HG02610 (cell line): Measurements from ENCODE around the gene AFG1L.
A peak's percentile ranks its signal among the peaks of the same experiment; 100 is the strongest.
"Not testable (repeated sequence)": the region's sequence is repeated elsewhere in the genome, so short reads cannot be mapped to it uniquely, and the experiment has no call there.

ENCODE experiments used
- ATAC-seq: cut with Tn5 transposase; IDR thresholded peaks from one replicate; pipeline ENCODE4 v1.9.1; 2021; ENCODE audit warnings: mild to moderate bottlenecking, moderate library complexity; ENCODE audit not compliant: unreplicated experiment

The AFG1L gene

DNA sequence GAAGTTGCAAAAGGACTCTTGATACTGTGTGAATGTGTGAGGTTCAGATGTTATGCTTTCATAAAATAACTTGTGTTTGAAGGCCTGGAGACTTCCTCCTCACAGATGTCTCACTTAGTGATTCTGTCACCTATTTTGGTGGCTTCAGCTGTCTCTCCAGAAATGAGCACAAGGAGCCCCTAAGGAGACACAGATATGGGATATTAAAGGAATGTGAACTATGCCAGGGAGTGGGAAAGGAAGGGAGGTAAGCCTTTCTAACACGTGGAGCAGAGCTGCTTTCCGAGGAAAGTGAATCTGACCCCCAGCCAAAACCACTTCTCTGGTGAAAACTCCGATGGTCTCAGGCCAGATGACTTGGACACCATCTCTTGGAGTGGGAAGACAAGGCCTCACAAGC, 255.4 kb downstream of the AFG1L start:
- ATAC-seq: no peak

DNA sequence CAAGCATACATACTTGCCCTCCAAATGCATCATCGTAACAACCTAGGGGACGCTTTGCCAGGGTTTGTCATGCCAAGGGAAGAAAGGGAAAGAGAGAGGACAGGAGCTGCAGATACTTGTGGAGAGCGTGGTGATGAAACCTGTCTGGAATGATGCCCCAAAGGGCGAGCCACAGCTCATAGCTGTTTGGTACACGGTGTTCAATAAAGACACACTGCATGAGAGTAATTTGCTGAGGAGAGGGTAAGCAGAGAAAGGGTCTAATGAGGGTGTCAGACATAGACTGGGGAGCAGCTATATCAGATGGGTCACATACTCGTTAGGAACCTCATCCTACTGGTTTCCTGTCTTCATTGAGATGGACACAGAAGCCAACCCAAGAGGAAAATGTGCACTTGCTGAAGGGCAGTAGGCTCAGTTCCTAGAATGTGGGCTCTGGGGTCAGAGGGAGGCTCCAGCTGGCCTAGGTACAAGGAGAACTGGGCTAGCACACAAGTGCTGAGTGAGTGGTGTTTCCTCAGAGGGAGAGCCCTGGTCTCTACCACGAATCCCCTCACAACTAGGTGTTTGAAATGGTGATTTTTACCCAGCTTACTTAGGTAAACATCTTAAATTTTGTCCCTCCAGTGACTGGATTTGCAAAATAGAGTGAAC, 260.7 kb downstream of the AFG1L start:
- no peak for ATAC-seq

DNA sequence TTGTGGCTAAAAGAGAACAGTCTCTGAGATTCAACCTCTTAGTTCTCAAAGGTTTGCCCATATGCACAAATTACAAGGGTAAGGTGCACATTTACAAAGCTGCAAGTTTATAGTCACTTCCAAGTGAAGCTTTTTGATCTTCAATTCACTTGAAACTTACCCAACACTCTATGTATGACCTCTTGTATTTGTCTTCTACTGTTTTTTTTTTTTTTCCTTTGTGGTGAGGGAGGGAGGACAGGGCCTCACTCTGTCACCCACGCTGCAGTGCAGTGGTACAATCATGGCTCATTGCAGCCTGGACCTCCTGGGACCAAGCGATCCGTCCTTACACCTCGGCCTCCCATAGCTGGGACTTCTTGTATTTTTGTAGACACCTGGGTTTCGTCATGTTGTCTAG, 261.4 kb downstream of the AFG1L start:
- no peak for ATAC-seq

DNA sequence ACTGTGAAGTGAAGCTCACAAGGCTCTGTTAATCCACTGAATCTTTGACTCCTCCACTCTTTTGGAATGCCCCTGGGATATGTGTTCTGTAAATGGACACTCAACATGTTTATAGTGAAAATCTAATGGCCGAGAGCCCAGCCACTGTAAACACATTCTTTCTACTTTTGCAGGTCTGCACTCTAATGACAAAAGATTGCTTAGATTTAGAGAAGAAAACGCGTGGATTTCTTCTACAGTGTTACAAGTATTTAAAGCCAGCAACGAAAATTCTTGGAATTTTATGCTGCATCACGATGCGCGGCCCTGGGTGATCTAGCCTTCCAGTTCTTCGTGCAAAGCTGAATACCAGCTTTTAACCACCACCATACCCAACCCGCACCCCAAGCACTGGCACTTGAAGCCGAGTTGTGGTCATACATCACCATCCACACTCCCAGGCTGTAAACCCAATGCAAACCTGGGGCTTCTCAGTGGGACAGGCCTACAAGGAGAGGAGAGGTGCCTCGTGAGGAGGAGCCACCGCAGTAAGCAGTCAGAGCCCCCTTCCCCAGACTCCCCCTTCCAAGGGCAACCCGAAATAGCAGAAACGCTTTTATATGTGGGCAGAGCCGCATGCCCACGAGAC, 262.1 kb downstream of the AFG1L start:
- no peak for ATAC-seq

DNA sequence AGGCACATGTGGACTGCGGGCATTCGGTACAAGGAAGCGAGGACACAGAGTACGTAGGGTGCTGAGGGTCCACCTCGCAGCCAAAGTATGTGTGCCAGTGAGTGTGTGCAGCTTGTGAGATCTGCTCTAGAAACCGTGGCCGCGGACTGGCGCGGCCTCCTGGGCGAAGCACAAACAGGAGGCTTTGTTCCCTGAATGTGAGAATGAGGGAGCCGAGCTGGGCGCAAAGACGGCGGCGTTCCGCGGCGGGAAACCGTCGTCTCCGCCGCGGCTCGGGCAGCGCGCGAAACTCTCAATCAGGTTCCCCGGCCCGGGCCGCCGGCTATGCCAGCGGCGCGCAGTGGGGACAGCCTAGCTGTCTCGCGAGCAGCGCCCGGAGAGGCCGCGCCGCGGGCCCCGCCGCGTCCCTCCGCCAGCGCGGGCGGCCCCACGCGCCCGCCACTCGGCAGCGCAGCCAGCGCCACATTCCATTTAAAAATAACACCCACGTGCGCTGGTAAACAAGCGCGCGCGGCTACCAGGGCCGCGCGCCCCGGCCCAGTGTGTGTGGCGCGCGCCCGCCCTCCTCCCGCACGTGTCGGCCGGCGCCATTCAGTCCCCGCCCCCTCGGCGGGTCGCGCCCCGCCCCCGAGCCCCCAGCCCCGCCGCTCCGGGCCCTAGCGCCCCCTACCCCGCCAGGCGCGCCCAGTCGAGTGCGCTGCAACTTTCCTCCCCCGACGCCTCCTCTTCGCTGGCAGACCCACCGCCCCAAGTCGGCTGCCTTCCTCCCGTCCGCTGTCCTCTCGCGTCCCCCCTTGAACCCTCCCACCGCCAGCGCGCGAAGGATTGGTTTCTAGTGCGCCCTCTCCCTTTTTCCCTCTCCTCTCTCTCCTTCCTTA, 262.9 kb downstream of the AFG1L start:
- no peak for ATAC-seq

DNA sequence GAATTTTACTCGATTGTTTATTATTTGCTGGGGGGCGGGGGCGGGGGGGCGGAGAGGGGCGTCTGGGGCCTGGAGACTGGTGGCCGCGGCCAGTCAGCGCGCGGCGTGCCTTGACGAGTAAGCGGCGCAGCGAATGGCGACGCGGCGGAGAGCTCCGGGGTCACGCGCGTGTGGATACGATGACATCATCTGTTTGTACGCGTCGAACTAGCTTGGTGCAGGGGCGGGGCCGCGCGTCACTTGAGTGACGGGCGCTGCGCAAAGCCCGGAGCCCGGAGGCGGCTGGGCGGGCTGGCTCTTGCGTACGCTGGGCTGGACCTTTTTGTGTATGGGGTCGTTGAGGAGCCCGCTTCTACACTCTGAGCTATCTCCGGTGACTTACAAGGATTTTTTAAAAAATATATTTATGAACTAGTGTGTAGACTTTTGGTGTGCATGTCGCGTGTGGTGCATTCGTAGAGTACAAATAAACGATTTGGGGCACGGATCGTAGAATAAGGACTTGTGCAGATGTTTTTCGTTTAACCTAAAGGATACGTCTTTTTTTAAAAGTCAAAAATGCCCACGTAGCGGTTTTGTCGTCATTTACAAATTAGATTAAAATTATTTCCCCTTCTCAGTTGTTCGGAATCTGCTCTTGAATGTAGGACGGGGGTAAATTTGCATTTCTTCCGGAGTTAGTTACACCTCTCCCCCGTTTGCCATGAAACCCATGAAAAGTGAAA, 263.7 kb downstream of the AFG1L start:
- ATAC-seq: peak; percentile 67

DNA sequence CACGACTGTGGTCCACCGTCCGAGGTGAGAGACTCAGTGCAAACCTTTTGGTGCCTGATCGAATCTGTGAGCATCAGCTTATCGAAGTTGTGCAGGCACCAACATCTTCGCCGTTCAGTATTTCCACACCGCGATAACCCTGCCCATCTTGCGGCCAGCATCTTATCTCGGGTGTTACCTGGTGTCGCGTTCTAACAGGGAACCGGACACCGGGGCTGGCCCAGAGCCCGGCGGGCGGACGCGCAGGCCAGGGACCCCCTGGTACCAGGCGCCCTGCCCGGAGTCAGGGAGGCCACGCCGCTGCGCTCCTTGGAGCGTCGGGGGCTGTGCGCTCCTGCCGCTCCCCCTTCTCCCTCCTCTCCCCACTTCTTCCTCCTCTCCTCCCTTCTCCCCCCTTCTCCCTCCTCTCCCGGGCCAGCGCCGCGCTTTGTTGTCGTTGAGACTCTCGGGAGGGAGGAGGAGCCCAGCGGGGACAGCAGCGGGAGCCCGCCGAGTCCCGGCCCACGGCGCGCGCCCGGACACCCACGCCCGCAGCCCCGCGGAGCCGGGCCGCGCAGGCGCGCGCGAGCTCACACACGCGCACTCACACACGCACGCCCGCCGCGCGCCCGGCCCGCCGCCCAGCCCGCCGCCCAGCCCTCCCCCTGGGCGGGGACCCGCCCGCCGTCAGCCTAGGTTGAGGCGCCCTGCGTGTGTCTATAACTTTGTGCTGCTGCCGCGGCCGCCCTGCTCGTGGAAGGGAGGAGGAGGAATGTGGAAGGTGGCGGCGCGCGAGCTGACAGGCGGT, 264.4 kb downstream of the AFG1L start:
- peak; percentile 53 for ATAC-seq

DNA sequence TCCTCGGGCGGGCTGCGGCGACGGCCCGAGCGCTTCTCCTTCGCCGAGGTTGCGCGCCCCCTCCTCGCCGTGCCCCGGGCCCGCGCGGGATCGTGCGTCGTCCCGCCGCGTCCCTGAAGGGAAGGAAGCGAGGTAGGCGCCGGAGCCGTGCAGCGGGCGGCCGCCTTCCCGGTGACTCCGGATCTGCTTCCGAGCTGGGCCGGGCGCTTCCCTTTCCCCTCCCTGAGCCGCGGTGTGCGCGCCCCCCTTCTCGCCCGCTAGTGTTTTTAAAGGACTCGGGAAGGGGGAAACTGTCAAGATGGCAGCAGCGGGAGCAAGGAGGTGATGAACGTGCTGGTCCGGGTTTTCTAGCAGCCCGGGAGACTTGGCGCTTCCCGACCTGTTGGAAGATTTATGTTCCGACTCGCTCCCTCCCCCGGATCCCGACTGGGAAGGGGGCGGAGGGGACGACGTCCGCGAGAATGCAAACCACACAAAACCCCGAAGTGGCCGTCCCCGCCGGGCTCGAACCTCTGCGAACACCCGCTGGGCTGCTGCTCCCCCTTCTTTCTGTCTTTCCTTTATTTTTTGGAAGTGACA, 265.1 kb downstream of the AFG1L start:
- no peak for ATAC-seq

DNA sequence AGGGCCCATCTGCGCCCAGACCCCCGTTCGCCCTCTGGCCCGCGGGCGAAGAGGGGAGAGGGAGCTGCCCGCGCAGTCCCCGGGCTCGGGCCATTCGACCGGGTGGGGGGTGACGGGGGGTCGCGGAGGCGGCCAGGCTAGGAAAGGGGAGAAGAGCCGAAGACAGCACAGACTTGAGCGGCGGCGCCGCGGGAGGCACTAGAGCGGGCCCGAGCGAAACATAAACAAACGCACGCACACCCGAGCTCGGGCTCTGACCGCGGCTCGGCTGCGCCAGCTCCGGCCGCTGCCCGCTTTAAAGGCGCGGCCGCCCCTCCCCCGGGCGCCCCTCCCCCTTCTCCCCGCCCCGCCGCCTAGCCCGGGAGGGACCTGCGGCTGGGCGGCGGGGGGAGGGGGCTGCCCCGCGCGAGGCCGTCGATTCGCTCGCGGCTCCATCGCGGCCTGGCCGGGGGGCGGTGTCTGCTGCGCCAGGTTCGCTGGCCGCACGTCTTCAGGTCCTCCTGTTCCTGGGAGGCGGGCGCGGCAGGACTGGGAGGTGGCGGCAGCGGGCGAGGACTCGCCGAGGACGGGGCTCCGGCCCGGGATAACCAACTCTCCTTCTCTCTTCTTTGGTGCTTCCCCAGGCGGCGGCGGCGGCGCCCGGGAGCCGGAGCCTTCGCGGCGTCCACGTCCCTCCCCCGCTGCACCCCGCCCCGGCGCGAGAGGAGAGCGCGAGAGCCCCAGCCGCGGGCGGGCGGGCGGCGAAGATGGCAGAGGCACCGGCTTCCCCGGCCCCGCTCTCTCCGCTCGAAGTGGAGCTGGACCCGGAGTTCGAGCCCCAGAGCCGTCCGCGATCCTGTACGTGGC, 265.8 kb downstream of the AFG1L start, which contains the start of gene FOXO3:
Gene FOXO3 (plus strand): TSS at position 455 of the 846 bp plus-strand sequence. CDS start 292 bp downstream, at position 747.
- ATAC-seq: no peak

DNA sequence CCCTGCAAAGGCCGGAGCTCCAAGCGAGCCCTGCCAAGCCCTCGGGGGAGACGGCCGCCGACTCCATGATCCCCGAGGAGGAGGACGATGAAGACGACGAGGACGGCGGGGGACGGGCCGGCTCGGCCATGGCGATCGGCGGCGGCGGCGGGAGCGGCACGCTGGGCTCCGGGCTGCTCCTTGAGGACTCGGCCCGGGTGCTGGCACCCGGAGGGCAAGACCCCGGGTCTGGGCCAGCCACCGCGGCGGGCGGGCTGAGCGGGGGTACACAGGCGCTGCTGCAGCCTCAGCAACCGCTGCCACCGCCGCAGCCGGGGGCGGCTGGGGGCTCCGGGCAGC, 266.4 kb downstream of the AFG1L start:
- not testable (repeated sequence) for ATAC-seq

DNA sequence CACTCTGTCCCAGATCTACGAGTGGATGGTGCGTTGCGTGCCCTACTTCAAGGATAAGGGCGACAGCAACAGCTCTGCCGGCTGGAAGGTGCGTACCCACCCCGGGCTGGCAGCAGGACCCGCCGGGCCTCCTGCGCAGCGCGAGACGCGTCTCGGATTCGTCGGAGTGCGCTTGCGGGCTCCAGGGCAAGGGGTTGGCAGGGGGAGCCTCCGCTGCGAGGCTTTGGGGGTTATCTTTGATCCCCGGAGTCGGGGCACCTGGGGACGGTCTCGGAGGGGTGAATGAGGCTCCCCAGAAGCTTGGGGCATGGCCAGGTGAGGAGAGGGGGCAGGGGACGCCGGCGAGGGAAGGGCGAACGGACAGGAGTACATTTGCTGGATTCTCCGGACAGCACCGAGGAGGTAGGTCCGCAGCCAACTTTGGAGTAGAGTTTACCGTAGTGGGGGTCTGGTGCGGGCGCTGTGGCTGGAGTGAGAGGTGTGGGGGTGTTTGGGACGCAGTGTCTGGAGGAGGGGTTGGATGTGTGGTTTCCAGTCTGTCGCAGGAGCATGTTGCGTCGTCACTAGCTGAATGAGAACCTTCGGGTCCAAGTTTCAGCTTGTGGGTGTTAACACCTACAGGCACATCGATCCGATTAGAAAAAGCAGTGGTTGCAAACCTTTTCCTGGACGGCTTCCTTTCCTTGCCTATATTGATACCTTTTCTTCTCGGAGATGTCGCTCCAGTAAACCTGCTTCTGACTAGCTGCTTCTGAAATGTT, 267.1 kb downstream of the AFG1L start:
- ATAC-seq: no peak

DNA sequence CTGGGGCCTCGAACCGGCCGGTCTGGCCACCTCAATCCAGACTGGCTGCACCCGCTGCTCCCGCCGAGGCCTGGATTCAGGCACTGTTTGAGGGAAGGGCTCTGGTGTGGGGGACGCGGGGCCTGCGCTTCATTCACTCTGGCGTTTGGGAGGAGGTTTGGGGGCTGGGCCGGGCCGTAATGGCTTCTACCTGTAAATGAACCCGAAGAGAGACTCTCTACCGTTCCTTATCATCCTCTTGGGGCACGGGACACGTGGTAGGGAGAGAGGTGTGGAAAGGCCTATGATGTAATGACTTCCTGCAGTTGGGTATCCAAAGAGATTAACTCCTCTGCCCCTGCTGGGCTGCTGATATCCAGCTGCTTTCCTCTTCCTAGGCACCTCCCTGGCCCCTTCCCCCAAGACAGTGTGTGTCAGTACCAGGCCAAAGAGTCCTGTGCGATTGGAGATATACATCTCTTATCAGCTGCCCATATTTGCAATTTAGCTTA, 267.7 kb downstream of the AFG1L start:
- ATAC-seq: no peak

DNA sequence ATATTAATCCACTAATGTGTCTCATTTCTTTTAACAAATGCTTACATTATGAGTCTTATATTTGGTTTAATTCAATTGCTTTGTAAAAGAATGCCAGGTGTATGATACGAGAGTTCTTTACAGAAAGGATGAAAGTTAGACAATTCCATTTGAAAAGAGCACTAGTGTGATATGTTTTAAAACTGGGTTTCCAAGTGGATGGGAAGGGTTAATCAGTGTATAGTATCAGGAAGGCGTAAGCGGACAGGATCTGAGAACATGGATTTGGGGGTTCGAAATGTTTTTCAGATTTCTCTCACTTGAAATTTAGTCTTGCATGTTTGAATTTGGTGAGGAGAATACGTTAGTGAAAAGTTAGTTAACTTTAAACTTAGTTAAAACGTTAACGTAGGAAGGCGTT, 268.4 kb downstream of the AFG1L start:
- ATAC-seq: no peak

DNA sequence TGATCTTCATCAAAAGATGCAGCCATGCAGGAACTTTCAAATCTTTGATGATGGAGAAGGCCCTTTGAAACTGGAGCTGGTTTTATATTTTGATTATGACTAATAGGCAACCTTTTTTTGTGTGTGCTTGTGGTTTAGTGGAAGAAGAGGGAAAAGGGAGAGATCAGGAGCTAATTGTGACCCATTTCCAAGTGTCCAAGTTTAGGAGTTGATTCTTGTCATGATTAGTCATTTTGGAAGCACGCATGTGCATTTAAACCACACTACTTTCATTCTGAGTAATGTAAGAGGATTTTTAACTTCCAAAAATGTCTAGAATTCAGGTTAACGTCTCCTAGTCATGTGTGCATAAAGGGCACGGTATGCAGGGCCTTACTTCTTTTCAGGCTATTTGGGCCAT, 269.3 kb downstream of the AFG1L start:
- ATAC-seq: no peak

DNA sequence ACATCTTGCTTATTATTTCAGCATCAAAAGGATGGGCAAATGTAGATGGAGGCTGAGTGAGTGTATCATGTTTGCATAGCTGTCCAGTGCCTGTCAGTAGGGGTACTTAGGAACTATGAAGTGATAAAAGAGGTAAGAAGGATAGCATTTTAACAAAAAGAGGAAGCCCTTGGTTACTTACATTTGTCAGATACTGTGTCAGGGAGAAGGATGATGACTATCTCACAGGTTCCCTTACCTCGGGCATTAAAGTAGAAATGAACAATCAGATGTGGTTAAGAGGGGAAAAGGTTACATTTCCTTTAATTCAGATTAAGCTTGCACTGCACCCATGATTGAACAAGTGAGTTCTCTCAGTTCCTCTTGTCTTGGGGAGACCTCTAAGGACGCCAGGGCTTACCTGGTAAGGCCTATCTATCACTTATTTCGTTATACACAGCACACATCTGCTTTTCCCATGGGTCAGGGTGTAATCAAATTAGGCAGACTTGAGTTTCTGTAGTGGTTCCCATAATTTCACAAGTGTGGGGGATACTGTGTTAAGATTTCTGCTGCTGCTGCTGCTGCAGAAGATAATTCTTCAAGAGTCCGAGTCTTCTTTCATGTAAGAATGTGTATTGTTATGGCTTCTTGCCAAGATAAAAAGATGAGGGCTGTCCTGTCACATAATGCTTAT, 270.4 kb downstream of the AFG1L start:
- peak; percentile 86 for ATAC-seq

DNA sequence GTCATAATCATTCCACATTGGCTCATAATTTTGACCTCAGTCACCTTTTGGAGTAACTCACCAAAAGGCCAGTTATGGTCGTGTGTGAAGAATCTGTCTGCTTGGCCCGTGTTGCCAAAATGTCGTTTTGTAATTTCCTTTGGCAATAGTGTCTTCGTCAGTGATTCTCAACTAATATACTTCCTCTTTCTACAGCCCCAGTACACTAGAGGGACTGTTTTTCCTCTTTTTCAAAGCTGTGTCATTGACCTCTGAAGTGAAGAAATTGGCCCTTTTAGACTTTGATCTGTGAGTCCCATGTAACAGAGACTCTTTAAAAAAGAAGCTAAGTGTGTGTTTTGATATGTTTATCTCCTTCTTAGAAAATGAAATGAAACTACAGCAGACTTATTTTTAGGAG, 271.0 kb downstream of the AFG1L start:
- ATAC-seq: no peak

DNA sequence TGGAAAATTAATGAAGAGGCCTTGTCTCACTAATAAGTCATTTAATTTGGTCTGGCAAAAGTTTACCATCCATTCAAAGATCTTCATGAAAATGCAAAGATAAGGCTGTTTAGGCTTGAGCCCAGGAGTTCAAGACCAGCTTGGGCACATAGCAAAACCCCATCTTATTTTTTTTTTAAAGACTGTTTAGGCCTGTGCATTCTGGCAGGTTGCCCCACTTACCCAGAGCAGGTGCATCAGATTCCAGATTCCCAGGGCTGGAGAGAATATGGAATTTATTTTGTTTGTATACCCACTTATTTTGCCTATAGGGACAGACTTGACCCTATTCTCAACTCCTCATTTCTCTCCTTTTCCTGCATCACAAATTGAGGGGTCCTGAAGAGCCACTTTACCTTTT, 271.6 kb downstream of the AFG1L start:
- no peak for ATAC-seq

DNA sequence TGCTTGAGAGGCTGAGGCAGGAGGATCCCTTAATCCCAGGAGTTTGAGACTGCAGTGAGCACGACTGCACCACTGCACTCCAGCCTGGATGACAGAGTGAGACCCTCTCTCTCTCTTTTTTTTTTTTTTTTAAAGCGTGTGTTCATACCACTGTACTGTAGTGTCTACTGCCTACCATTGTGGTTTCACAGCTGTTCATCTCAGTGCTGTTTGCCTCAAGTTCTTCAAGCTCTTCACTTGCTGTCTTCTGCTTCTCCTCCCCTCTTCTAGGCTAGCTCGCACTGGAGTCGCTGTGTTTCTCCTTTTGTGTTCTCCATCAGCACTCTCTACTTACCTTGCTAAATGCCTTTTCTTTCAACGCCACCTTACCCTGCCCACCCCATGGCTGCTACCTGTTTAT, 273.2 kb downstream of the AFG1L start:
- no peak for ATAC-seq
